B cell (primary cell): ENCODE results near the gene EN1. TPM values are rescaled to one million over a fixed set of nuclear protein-coding genes. Genes with fewer than 3 reads are reported as not detected.
A peak's percentile ranks its signal among the peaks of the same experiment; 100 is the strongest.

Source experiments
- ATAC-seq: fragments of 200-7000 bp; cut with Tn5 transposase; one replicate; pipeline ENCODE4 v1.10.0; 2021; ENCODE audit warnings: low read depth, mild to moderate bottlenecking, moderate number of reproducible peaks, moderate library complexity
- CTCF ChIA-PET: fragments of 350-600 bp; sonication (Branson Sonifier 250); formaldehyde crosslinking; loops from one replicate; lab custom pipeline; 2021; ENCODE audit warnings: antibody characterized with exemption, inconsistent platforms; lab: Charles Lee
- POLR2A ChIA-PET: fragments of 350-600 bp; sonication (Branson Sonifier 250); formaldehyde crosslinking; loops from one replicate; lab custom pipeline; 2021; ENCODE audit warnings: antibody characterized with exemption; lab: Charles Lee
- DNase-seq: peaks from one replicate; pipeline ENCODE4 v3.0.0; 2013
- H2AFZ ChIP-seq: 2 replicates; pipeline ENCODE4 v1.6.1; 2012; ENCODE audit warnings: mild to moderate bottlenecking, low read depth, low read length; ENCODE audit not compliant: insufficient read depth, poor library complexity, severe bottlenecking
- H3K27ac ChIP-seq, 2 donors: 1 replicate in 1 of 2; 2 replicates in 1 of 2; pipeline ENCODE4 v1.5.1; 2012 to 2013; ENCODE audit warnings: low read length in 2 of 2, mild to moderate bottlenecking in 2 of 2, moderate library complexity in 1 of 2
- H3K27me3 ChIP-seq, 4 experiments: fragments of 200-600 bp in 1 of 4; sonication (generic) in 1 of 4; replicated peaks in 1 of 4; 1 replicate in 2 of 4; 2 replicates in 2 of 4; pipeline versions ENCODE4 v1.6.1 to v1.7.0; 2013 to 2016; ENCODE audit warnings: low read length in 3 of 4, mild to moderate bottlenecking in 2 of 4, mixed read lengths in 1 of 4, moderate library complexity in 1 of 4; ENCODE audit not compliant: insufficient read depth in 4 of 4, control insufficient read depth in 3 of 4; ENCODE audit errors: control extremely low read depth in 1 of 4
- H3K36me3 ChIP-seq, 2 experiments: replicated peaks in 1 of 2; 1 replicate in 1 of 2; 2 replicates in 1 of 2; pipeline versions ENCODE4 v1.6.1 to v1.7.1; 2013; ENCODE audit warnings: low read length in 1 of 2; ENCODE audit not compliant: insufficient read depth in 2 of 2, control insufficient read depth in 1 of 2; ENCODE audit errors: control extremely low read depth in 1 of 2, extremely low read depth in 1 of 2
- H3K4me1 ChIP-seq, 2 donors: fragments of 200-600 bp in 1 of 2; sonication (generic) in 1 of 2; 1 replicate in 1 of 2; 2 replicates in 1 of 2; pipeline versions ENCODE4 v1.5.1 to v1.6.1; 2013 to 2017; ENCODE audit warnings: low read length in 2 of 2; ENCODE audit not compliant: control insufficient read depth in 2 of 2, insufficient read depth in 2 of 2
- H3K4me2 ChIP-seq: replicated peaks from 2 replicates; pipeline ENCODE3; 2012; ENCODE audit warnings: mild to moderate bottlenecking, low read depth, low read length; ENCODE audit not compliant: poor library complexity, severe bottlenecking
- H3K4me3 ChIP-seq, 5 experiments: fragments of 200-600 bp in 1 of 5; sonication (generic) in 1 of 5; 1 replicate in 3 of 5; 2 replicates in 2 of 5; pipeline versions ENCODE4 v1.5.1 to v1.7.0; 2011 to 2016; ENCODE audit warnings: low read length in 4 of 5, mild to moderate bottlenecking in 4 of 5, low read depth in 2 of 5, control low read depth in 1 of 5, moderate library complexity in 1 of 5; ENCODE audit not compliant: insufficient read depth in 1 of 5; ENCODE audit errors: control extremely low read depth in 1 of 5, extremely low read depth in 1 of 5
- H3K79me2 ChIP-seq: fragments of 200-600 bp; sonication (generic); one replicate; pipeline ENCODE4 v1.6.0; 2016; ENCODE audit warnings: low read length; ENCODE audit not compliant: control insufficient read depth, insufficient read depth
- H3K9ac ChIP-seq: fragments of 200-600 bp; sonication (generic); 2 replicates; pipeline ENCODE4 v1.6.1; 2017; ENCODE audit warnings: mild to moderate bottlenecking, low read length, moderate library complexity
- H3K9me3 ChIP-seq, 3 donors: one replicate each; pipeline versions ENCODE4 v1.6.1 to v1.7.1; 2013; ENCODE audit warnings: low read length in 2 of 3; ENCODE audit not compliant: control insufficient read depth in 2 of 3, insufficient read depth in 1 of 3; ENCODE audit errors: control extremely low read depth in 1 of 3
- H4K20me1 ChIP-seq: 2 replicates; pipeline ENCODE4 v1.6.0; 2012; ENCODE audit warnings: mild to moderate bottlenecking, low read length; ENCODE audit not compliant: insufficient read depth, control insufficient read depth, poor library complexity, severe bottlenecking
- H3K27ac Mint-ChIP-seq: one replicate; pipeline ENCODE4 v1.8.0; 2021; ENCODE audit warnings: mixed read lengths
- H3K27me3 Mint-ChIP-seq: one replicate; pipeline ENCODE4 v1.8.0; 2021; ENCODE audit warnings: mixed read lengths
- H3K4me1 Mint-ChIP-seq: one replicate; pipeline ENCODE4 v1.8.0; 2021; ENCODE audit warnings: mixed read lengths
- H3K4me3 Mint-ChIP-seq: one replicate; pipeline ENCODE4 v1.8.0; 2021; ENCODE audit warnings: mixed read lengths
- H3K9me3 Mint-ChIP-seq: one replicate; pipeline ENCODE4 v1.8.0; 2022; ENCODE audit warnings: mixed read lengths; ENCODE audit not compliant: insufficient read depth
- CTCF ChIP-seq: fragments of 200-600 bp; IDR thresholded peaks from one replicate; pipeline ENCODE4 v1.8.0; 2022; ENCODE audit warnings: antibody characterized with exemption, mild to moderate bottlenecking
- EZH2 ChIP-seq: IDR thresholded peaks from 2 replicates; pipeline ENCODE4 v1.6.1; 2012; ENCODE audit warnings: borderline replicate concordance, low read depth, mild to moderate bottlenecking, moderate library complexity, low read length; ENCODE audit not compliant: insufficient read depth, poor library complexity, severe bottlenecking
- WGBS: methylation state at CpG from one replicate; pipeline ENCODE4 v1.1.5; 2013; ENCODE audit warnings: missing lambda C conversion rate; ENCODE audit not compliant: insufficient coverage; 5-methylcytosine and 5-hydroxymethylcytosine counted together
- intact Hi-C: fragments of 100-400 bp; cut with micrococcal nuclease; formaldehyde crosslinking; loops from one replicate; pipeline ENCODE4 v1.10.0; 2022
- polyA plus RNA-seq: library from polyadenylated mRNA; depleted of rRNA; stranded (reverse); fragments of >200 nt; gene quantifications from 2 replicates; pipeline ENCODE4 v1.2.3, GENCODE V29; 2012
- total RNA-seq, 2 donors: library from RNA; stranded (reverse); fragments of 120-200 nt in 1 of 2; gene quantifications; 1 replicate in 1 of 2; 2 replicates in 1 of 2; pipeline versions ENCODE4 v1.2.3 to v1.2.4, GENCODE V29; 2013 to 2022

The EN1 gene
- total and polyA plus RNA-seq, 2 donors (not counting 1 experiment from before 2014, with no cell fraction given), result not detected

- Histone ChIP-seq H3K9me3 (peaks cover 0 to 33% (median 0%) of the 10 kb centered on the region in 3 donors), H3K4me2 (no peak overlapping the region), H3K9ac (no peak overlapping the region), H3K27me3 (peaks cover 0 to 72% (median 55%) of the 10 kb centered on the region in 4 experiments), H3K79me2 (no peaks in the 10 kb centered on the region), H3K4me1 (peaks cover 26 to 36% of the 10 kb centered on the region in 2 donors), H4K20me1 (no peaks in the 10 kb centered on the region), H3K4me3 (no peak overlapping the region), H3K36me3 (no peaks in the 10 kb centered on the region), H3K27ac (no peak overlapping the region), H2AFZ (no peak overlapping the region)
- peaks cover 15% of the 10 kb centered on the region for H3K4me1 Mint-ChIP-seq
- no peaks in the 10 kb centered on the region for H3K9me3 Mint-ChIP-seq
- TF ChIP-seq EZH2, result no peak
- TF ChIP-seq CTCF, result no peak
- no peak for ATAC-seq
- H3K27ac Mint-ChIP-seq, result no peak overlapping the region
- DNase-seq, result no peak
- intact Hi-C loops, result no loop called here
- H3K4me3 Mint-ChIP-seq, result no peak overlapping the region
- CTCF ChIA-PET, result interaction anchor here (0.7 to 1.6 kb wide), 4 partner anchors 23 to 828 kb away, joined by 3 to 5 read pairs (median 3); no protein-coding TSS in a partner anchor
- peaks cover 67% of the 10 kb centered on the region for H3K27me3 Mint-ChIP-seq
- WGBS, result 41% methylated on average over 4 of the region's 5 CpGs
- POLR2A ChIA-PET, result no interaction called here
Measured at GRCh38 chr2:118860506-118860905, 13.1 kb upstream of the EN1 start.

GRCh38 chr2:118859157-118859770 is 11.8 kb upstream of the EN1 start:
- Histone ChIP-seq H3K27me3 (peaks cover 0 to 82% (median 63%) of the 10 kb centered on the region in 4 experiments), H3K27ac (no peak overlapping the region), H3K4me3 (no peak overlapping the region), H2AFZ (no peak overlapping the region), H3K9me3 (peaks cover 0 to 43% (median 0%) of the 10 kb centered on the region in 3 donors), H3K4me2 (no peak overlapping the region), H3K79me2 (no peaks in the 10 kb centered on the region), H3K36me3 (no peaks in the 10 kb centered on the region), H3K4me1 (peaks cover 30 to 46% of the 10 kb centered on the region in 2 donors), H3K9ac (no peak overlapping the region), H4K20me1 (no peaks in the 10 kb centered on the region)
- DNase-seq (peak; percentile 12), ATAC-seq (no peak)
- no peak for TF ChIP-seq EZH2
- no peak for TF ChIP-seq CTCF
- Mint-ChIP-seq H3K4me1 (peaks cover 20% of the 10 kb centered on the region), H3K27ac (no peak overlapping the region), H3K4me3 (no peak overlapping the region), H3K9me3 (no peaks in the 10 kb centered on the region), H3K27me3 (peaks cover 64% of the 10 kb centered on the region)
- ChIA-PET POLR2A (no interaction called here), CTCF (interaction anchor here (1.5 kb wide), 1 partner anchor 22 kb away, joined by 4 read pairs; no protein-coding TSS in a partner anchor)
- intact Hi-C loops, result no loop called here
- WGBS, result 3% methylated on average over 16 of the region's 26 CpGs
